ENCODE results near the gene GATA2. TPM values are rescaled to one million over a fixed set of nuclear protein-coding genes. Genes with fewer than 3 reads are reported as not detected.

Gene GATA2
- total RNA-seq, 1 experiment from 2014 or later = 74.6 TPM

- no peaks in the 10 kb centered on the region for H3K36me3 ChIP-seq (ENCODE audit: control insufficient read depth, insufficient read depth, low read length)
- H3K27ac ChIP-seq (ENCODE audit: low read length) = no peak overlapping the region
- ChIA-PET POLR2A (no interaction called here), CTCF (no interaction called here)
- in situ Hi-C loops (cut with HindIII; ENCODE audit: low pct_unique_long_range_greater_than_20kb, low sequenced_read_pairs) = no loop called here
- no peak overlapping the region for H3K4me3 ChIP-seq (ENCODE audit: low read depth in 2 of 2, low read length in 2 of 2)
- ATAC-seq (no peak), DNase-seq (ENCODE audit: low read depth, low spot score) (no peak)
- no TSS peak for BruUV-seq (replicated peaks)
- no peak for TF ChIP-seq REST (IDR thresholded peaks at IDR 0.05; ENCODE audit: insufficient read depth in 1 of 2, low read depth in 2 of 2, low read length in 1 of 2)
- no peak for TF ChIP-seq TCF7L2 (IDR thresholded peaks at IDR 0.05; ENCODE audit: low read depth, low read length)
- no peak for TF ChIP-seq POLR2AphosphoS5 (IDR thresholded peaks at IDR 0.05; ENCODE audit: low read depth, low read length)
- no peak for TF ChIP-seq SIN3A (IDR thresholded peaks at IDR 0.05; ENCODE audit: borderline replicate concordance, insufficient read depth, low read depth, low read length)
- no peak for TF ChIP-seq CTCF (IDR thresholded peaks at IDR 0.05)
- H3K27me3 ChIP-seq (ENCODE audit: control insufficient read depth, insufficient read depth, low read length) = no peaks in the 10 kb centered on the region
- peaks cover 23% of the 10 kb centered on the region for H3K4me1 ChIP-seq (ENCODE audit: control insufficient read depth, insufficient read depth, low read length)
- intact Hi-C loops (cut with micrococcal nuclease; ENCODE audit: unreplicated experiment) = no loop called here
- H3K9me3 ChIP-seq (ENCODE audit: control insufficient read depth, insufficient read depth, low read depth, low read length) = no peaks in the 10 kb centered on the region
Observed at GRCh38 chr3:128494367-128494650, 1.3 kb upstream of the GATA2 start.

GRCh38 chr3:128493570-128494366 is 767 bp upstream of the GATA2 start:
- in situ Hi-C loops (cut with HindIII; ENCODE audit: low pct_unique_long_range_greater_than_20kb, low sequenced_read_pairs) = no loop called here

More at GRCh38 chr3:128493570-128494366, 767 bp upstream of the GATA2 start:
- H3K9me3 ChIP-seq (ENCODE audit: control insufficient read depth, insufficient read depth, low read depth, low read length) = no peaks in the 10 kb centered on the region
- intact Hi-C loops (cut with micrococcal nuclease; ENCODE audit: unreplicated experiment) = no loop called here
- POLR2A ChIA-PET = no interaction called here
- H3K4me1 ChIP-seq (ENCODE audit: control insufficient read depth, insufficient read depth, low read length) = peaks cover 23% of the 10 kb centered on the region
- TF ChIP-seq SIN3A (IDR thresholded peaks at IDR 0.05; ENCODE audit: borderline replicate concordance, insufficient read depth, low read depth, low read length) (no peak), POLR2AphosphoS5 (IDR thresholded peaks at IDR 0.05; ENCODE audit: low read depth, low read length) (no peak), REST (IDR thresholded peaks at IDR 0.05; ENCODE audit: insufficient read depth in 1 of 2, low read depth in 2 of 2, low read length in 1 of 2) (no peak)
- no peak overlapping the region for H3K27ac ChIP-seq (ENCODE audit: low read length)
- no peaks in the 10 kb centered on the region; the same call in 1 of the 2 replicates for H3K36me3 ChIP-seq (ENCODE audit: control insufficient read depth, insufficient read depth, low read length)
- DNase-seq (ENCODE audit: low read depth, low spot score) = no peak
- no TSS peak for BruUV-seq (replicated peaks)
- no peaks in the 10 kb centered on the region for H3K27me3 ChIP-seq (ENCODE audit: control insufficient read depth, insufficient read depth, low read length)
- CTCF ChIA-PET = no interaction called here
- H3K4me3 ChIP-seq (ENCODE audit: low read depth in 2 of 2, low read length in 2 of 2) = no peak overlapping the region
- ATAC-seq = no peak

Data from Panc1 (cell line).